Left kidney (tissue), 1 donor: ENCODE results near the gene BMP10. TPM values are rescaled to one million over a fixed set of nuclear protein-coding genes. Genes with fewer than 3 reads are reported as not detected.

Source experiments
- polyA plus RNA-seq: library from polyadenylated mRNA; unstranded; fragments of 120-200 nt; gene quantifications from one replicate; pipeline ENCODE4 v1.2.1, GENCODE V29; 2013; ENCODE audit not compliant: insufficient read length

BMP10 gene
- polyA plus RNA-seq, 1 donor, result not detected

Other genes starting within 250 kb of the BMP10 start
- 0.40 TPM for gene PROKR1, start 227.8 kb downstream of the BMP10 start, polyA plus RNA-seq
- 6.8 TPM for gene ARHGAP25, start 136.6 kb downstream of the BMP10 start, polyA plus RNA-seq
- not detected for gene GKN2, start 81.5 kb upstream of the BMP10 start, polyA plus RNA-seq
- not detected for gene GKN1, start 103.2 kb upstream of the BMP10 start, polyA plus RNA-seq
- gene ANTXR1, start 141.8 kb upstream of the BMP10 start, polyA plus RNA-seq, result 82.4 TPM